Psoas muscle (tissue), 8 donors: ENCODE results near the gene GNA12. TPM values are rescaled to one million over a fixed set of nuclear protein-coding genes. Genes with fewer than 3 reads are reported as not detected.
A peak's percentile ranks its signal among the peaks of the same experiment; 100 is the strongest.

Experiments used
- ATAC-seq, 4 donors: fragments of 200-7000 bp; cut with Tn5 transposase; one replicate each; pipeline ENCODE4 v1.9.1; 2020; ENCODE audit warnings: moderate library complexity in 3 of 4, mild to moderate bottlenecking in 2 of 4
- DNase-seq, 2 donors: peaks; one replicate each; pipeline ENCODE4 v3.0.0-alpha.2; 2020
- H3K27ac ChIP-seq: fragments of 200-600 bp; one replicate; pipeline ENCODE4 v1.8.0; 2022
- H3K27me3 ChIP-seq, 3 donors: fragments of 200-600 bp in 1 of 3; one replicate each; pipeline versions ENCODE4 v1.6.1 to v1.8.0; 2013 to 2022; ENCODE audit warnings: low read length in 2 of 3, mild to moderate bottlenecking in 2 of 3, moderate library complexity in 1 of 3; ENCODE audit not compliant: insufficient read depth in 3 of 3
- H3K36me3 ChIP-seq, 2 donors: fragments of 200-600 bp in 1 of 2; one replicate each; pipeline versions ENCODE4 v1.6.1 to v1.8.0; 2013 to 2022; ENCODE audit warnings: low read depth in 1 of 2, mild to moderate bottlenecking in 1 of 2, moderate library complexity in 1 of 2; ENCODE audit not compliant: insufficient read depth in 1 of 2
- H3K4me1 ChIP-seq: fragments of 200-600 bp; one replicate; pipeline ENCODE4 v1.8.0; 2022
- H3K4me3 ChIP-seq: fragments of 200-600 bp; one replicate; pipeline ENCODE4 v1.8.0; 2022; ENCODE audit warnings: mild to moderate bottlenecking
- H3K9me3 ChIP-seq: fragments of 200-600 bp; one replicate; pipeline ENCODE4 v1.8.0; 2022
- WGBS, 3 donors: extraction: QIAGEN DNeasy Blood & Tissue Kit; methylation state at CpG; one replicate each; pipeline versions ENCODE4 v1.1.6 to v1.1.7; 2013; 5-methylcytosine and 5-hydroxymethylcytosine counted together
- intact Hi-C, 2 donors: fragments of 100-400 bp; cut with DNase I; formaldehyde crosslinking; loops; one replicate each; pipeline versions ENCODE4 v1.11.0 to v1.14.2; 2022
- polyA plus RNA-seq, 3 donors: library from polyadenylated mRNA; stranded (reverse); fragments of 200-250 nt; gene quantifications; one replicate each; pipeline ENCODE4 v1.2.3, GENCODE V29; 2013
- total RNA-seq, 4 donors: library from RNA; stranded (reverse); fragmentation: NEBNext Ultra II Directional in 2 of 4; extraction: Animal tissue kit (Norgen Biotek cat#: 25700) in 2 of 4; gene quantifications; one replicate each; pipeline versions ENCODE4 v1.2.1 to v1.2.4, GENCODE V29; 2021 to 2023
- TF ChIP-seq, protein P1 (sequence below): fragments of 200-600 bp; IDR thresholded peaks from one replicate; pipeline ENCODE4 v1.8.0; 2022; ENCODE audit warnings: antibody characterized with exemption
- donor health status: healthy with polysubstance abuse.
- donor health status: DM: no; HTN: no; CAD: no; lungs with moderate emphysema.
- donor health status: Bipolar disorder and iron deficiency.
- donor health status: healthy.
- donor health status: DM: yes; HTN: yes; CAD: no.
- donor health status: DM: no; HTN: no; CAD: no.
- donor health status: DM: no; HTN: no; CAD: no.
- donor health status: DM: yes; HTN: yes; CAD: no.

GNA12 gene
- total and polyA plus RNA-seq, 7 donors: 7.1 to 20.2 (median 15.4) TPM

DNA sequence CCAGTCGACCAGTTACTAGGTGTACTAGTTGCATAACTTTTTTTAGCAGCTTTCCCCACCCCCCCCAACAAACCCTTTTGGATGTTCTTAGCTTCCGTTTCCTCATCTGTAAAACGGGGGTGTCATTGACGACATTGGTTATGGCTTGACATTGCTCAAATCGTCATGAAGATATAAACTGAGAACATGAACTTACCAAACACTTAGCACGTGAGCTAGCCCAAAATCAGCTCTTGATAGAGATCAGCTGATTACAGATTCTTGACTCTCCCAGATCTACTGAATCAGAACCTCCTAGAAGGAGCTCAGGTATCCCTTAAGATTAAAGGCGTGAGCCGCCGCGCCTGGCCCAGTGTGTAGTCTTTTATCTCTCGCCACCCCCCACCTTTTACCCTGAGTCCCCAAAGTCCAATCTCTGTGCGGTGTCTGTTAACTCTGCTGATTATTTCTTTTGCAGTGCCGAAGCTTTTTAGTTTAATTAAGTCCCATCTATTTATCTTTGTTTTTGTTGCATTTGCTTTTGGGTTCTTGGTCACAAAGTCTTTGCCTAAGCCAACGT lies 1.0 kb upstream of the GNA12 start:
- no peaks in the 10 kb centered on the region for H3K27me3 ChIP-seq
- H3K36me3 ChIP-seq: peaks cover 0 to 10% of the 10 kb centered on the region in 2 donors
- ATAC-seq (no peak), DNase-seq (no peak)
- 80 to 90% (median 86%) methylated on average over 14 of the region's 14 CpGs for WGBS, 3 donors
- peaks cover 22% of the 10 kb centered on the region for H3K4me1 ChIP-seq
- H3K9me3 ChIP-seq: no peaks in the 10 kb centered on the region
- TF ChIP-seq, protein P1, sequence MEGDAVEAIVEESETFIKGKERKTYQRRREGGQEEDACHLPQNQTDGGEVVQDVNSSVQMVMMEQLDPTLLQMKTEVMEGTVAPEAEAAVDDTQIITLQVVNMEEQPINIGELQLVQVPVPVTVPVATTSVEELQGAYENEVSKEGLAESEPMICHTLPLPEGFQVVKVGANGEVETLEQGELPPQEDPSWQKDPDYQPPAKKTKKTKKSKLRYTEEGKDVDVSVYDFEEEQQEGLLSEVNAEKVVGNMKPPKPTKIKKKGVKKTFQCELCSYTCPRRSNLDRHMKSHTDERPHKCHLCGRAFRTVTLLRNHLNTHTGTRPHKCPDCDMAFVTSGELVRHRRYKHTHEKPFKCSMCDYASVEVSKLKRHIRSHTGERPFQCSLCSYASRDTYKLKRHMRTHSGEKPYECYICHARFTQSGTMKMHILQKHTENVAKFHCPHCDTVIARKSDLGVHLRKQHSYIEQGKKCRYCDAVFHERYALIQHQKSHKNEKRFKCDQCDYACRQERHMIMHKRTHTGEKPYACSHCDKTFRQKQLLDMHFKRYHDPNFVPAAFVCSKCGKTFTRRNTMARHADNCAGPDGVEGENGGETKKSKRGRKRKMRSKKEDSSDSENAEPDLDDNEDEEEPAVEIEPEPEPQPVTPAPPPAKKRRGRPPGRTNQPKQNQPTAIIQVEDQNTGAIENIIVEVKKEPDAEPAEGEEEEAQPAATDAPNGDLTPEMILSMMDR: no peak
- peak overlapping the region; percentile 61 for H3K4me3 ChIP-seq
- peak overlapping the region; percentile 80 for H3K27ac ChIP-seq
- intact Hi-C loops: no loop called here

DNA sequence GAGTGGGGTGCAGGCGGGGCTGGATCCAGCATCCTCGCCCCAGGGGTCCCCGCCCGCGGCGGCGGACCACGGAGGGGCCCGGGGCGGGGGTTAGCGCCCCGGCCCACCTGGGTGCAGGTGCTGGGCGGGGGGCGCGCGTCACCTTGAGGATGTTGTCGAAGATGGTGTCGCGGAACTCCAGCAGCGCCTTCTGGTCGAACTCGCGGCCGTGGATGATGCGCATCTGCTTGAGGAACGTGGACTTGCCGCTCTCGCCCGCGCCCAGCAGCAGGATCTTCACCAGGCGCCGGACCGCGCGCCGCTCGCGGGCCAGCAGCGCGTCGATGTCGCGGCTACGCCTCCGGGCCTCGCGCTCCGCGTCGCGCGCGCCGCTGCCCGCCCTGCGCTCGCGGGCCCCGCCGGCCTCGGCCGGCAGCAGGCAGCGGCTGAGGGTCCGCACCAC lies 376 bp downstream of the GNA12 start:
- Histone ChIP-seq H3K9me3 (no peaks in the 10 kb centered on the region), H3K27me3 (no peaks in the 10 kb centered on the region), H3K4me3 (peak overlapping the region; percentile 80), H3K27ac (peak overlapping the region; percentile 60), H3K36me3 (peaks cover 0 to 12% of the 10 kb centered on the region in 2 donors), H3K4me1 (peaks cover 22% of the 10 kb centered on the region)
- ATAC-seq: peak; percentile 0 to 5 (median 2)
- peak; percentile 51 to 72 for DNase-seq
- 1% methylated on average over 54 to 64 of the region's 64 CpGs; no CpG with 5 or more reads in 1 of the 3 donors for WGBS, 3 donors
- TF ChIP-seq, protein P1: no peak
- intact Hi-C loops: loop anchor here in 1 of 2 donors (5.0 kb wide), 2 partner anchors 81 to 106 kb away; no protein-coding TSS in a partner anchor

DNA sequence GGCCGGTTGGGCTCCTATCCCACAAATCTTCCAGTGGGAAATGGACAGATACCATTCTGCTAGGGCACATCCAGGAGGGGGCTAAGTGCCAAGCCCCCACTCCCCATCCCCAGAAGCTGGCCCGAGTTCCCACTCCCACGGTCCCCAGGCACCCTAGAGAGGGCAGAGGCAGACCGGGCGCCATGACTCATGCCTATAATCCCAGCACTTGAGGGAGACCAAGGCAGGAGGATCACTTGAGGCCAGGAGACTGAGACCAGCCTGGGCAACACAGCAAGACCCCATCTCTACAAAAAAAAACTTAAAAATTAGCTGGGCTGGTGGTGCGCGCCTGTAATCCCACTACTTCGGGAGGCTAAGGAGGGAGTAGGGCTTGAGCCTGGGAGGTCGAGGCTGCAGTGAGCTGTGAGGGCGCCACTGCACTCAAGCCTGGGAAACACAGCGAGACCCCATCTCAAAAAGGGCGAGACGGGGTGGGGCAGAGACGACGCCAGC lies 870 bp downstream of the GNA12 start:
- Histone ChIP-seq H3K27ac (peak overlapping the region; percentile 60), H3K27me3 (no peaks in the 10 kb centered on the region), H3K9me3 (no peaks in the 10 kb centered on the region), H3K36me3 (peaks cover 0 to 17% of the 10 kb centered on the region in 2 donors), H3K4me1 (peaks cover 22% of the 10 kb centered on the region), H3K4me3 (peak overlapping the region; percentile 80)
- TF ChIP-seq, protein P1: no peak
- no peak for ATAC-seq
- intact Hi-C loops: loop anchor here in 1 of 2 donors (5.0 kb wide), 2 partner anchors 81 to 106 kb away; no protein-coding TSS in a partner anchor
- 36 to 48% (median 40%) methylated on average over 15 of the region's 15 CpGs for WGBS, 3 donors
- DNase-seq: peak; percentile 26 to 60

DNA sequence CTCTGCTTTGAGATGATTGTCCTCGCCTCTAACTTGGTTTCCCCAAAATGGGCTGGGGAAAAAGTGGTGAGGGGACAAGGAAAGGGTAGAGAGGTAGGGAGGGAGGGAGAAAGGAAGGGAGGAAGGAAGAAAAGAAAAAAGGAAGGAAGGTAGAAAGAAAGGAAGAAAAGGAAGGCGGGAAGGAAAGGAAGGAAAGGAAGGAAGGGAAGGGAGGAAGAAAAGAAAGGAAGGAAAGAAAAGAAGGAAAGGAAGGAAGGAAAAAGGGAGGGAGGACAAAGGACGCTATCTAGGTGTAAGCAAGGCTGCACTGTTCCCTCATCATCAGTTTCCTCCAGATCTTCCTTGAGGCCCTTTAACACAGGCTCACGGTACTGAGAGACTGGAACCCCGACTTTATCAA lies 2.2 kb downstream of the GNA12 start:
- WGBS, 3 donors: 80 to 88% (median 86%) methylated on average over 5 of the region's 5 CpGs
- no peaks in the 10 kb centered on the region for H3K9me3 ChIP-seq
- intact Hi-C loops: loop anchor here in 1 of 2 donors (5.0 kb wide), 2 partner anchors 80 to 105 kb away; no protein-coding TSS in a partner anchor
- H3K4me1 ChIP-seq: peaks cover 26% of the 10 kb centered on the region
- H3K27ac ChIP-seq: no peak overlapping the region
- no peak for DNase-seq
- H3K36me3 ChIP-seq: peaks cover 0 to 22% of the 10 kb centered on the region in 2 donors
- no peak overlapping the region for H3K4me3 ChIP-seq
- H3K27me3 ChIP-seq: no peaks in the 10 kb centered on the region
- TF ChIP-seq, protein P1: no peak
- no peak for ATAC-seq
